NCI-H2196 treated with DMSO at 0.1 percent for 48 hours (cell line): Measurements from ENCODE around the gene MED12L.

Experiments
- DNase-seq: peaks from one replicate; lab custom pipeline; 2025; ENCODE audit not compliant: unreplicated experiment; lab: John Stamatoyannopoulos, UW

Gene MED12L

DNA sequence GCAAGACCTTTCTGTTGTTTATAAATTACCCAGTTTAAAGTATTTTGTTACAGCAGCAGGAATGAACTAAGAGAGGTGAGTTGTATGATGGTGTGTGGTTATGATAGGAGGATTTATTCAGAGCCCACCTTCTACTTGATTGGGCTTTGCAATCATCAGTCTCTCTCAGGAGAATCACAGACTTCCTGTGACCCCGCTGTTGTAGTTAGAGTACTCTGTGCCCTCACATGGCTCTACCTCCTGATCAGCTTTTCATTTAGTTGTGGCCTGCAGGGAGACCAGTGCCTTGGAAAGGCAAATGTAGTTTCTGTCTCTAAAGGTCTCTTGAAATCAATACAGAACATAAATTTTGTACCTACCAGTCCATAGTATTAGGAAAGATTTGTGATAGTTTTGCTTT lies 200.5 kb downstream of the MED12L start:
- no peak for DNase-seq

DNA sequence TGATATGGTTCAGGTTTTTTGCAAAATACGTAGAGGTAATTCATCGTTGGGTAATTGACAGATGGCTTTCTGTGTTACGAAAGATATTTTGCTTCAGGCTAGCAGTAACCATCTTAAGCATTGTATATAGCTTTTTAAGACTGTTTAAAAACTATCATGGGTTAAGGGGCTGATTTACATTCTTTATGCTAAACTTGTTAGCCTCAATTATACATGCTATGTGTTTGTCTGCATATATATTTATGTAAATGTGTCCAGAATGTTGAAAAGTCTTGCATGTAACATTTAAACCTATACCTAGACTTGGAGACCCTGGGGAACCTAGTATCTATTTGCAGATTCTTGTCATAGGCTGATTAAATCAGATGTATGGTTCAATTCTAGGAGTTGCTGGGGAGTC lies 204.0 kb downstream of the MED12L start:
- DNase-seq = no peak

DNA sequence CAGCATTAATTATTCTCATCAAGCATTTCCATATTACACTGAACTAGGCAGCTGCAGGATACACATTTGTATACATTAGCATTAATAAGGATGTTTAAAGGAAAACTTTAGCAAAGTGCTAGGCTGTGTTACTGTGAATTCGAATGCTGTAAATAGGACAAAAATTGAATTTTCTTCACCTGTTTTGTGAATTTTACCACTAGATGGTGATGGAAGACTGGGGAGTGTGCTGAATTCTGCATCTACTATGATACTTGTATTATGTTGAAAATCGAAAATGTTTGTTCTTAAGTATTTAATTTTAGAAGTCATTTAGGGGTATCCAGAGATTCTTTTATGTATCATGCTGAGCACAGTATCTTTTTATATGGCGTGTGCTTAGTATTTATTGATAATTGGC lies 205.2 kb downstream of the MED12L start:
- DNase-seq = no peak

DNA sequence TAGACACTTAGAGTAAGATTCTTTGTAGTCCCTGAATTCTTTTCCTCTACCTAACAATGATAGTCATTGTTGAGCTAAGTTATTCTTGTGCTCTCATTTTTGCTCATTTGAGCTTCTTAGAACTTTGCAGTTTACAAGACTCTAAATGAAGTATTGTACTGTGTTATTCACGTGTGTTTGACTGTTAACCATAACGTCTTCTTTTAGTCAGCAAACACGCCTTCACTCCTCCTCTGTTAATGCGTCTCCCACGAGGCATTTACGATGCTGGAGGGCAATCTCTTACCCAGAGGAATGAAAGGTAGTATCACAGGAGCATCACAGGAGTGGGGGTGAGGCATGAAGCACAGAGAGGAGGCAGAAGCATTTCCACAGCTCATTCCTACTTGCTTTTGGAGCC lies 207.7 kb downstream of the MED12L start:
- no peak for DNase-seq

GRCh38 chr3:151296226-151296625 lies 210.8 kb downstream of the MED12L start:
- no peak for DNase-seq

- no peak for DNase-seq
Measured at GRCh38 chr3:151297429-151297828, 212.0 kb downstream of the MED12L start.

DNA sequence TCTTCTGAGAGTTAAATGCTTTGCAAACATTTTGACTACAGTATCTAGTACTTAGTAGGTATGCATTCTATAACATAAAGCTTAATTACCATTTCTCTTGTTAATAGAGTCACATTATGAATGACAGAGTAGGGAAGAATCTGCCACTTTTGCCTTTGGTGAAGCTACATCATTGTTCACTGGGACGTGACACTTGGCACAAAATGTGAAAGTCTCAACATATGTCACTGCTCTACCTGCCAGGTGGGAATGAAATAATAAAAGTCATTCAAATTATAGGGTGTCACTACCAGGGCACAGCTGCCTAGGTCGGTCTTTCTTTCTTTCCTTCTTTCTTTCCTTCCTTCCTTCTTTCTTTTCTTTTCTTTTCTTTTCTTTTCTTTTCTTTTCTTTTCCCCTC lies 213.5 kb downstream of the MED12L start:
- no peak for DNase-seq

GRCh38 chr3:151300539-151300938 lies 215.1 kb downstream of the MED12L start:
- no peak for DNase-seq

- no peak for DNase-seq
Measured at GRCh38 chr3:151301787-151302186, 216.3 kb downstream of the MED12L start.

- DNase-seq = no peak
Measured at GRCh38 chr3:151303751-151304150, 218.3 kb downstream of the MED12L start.

DNA sequence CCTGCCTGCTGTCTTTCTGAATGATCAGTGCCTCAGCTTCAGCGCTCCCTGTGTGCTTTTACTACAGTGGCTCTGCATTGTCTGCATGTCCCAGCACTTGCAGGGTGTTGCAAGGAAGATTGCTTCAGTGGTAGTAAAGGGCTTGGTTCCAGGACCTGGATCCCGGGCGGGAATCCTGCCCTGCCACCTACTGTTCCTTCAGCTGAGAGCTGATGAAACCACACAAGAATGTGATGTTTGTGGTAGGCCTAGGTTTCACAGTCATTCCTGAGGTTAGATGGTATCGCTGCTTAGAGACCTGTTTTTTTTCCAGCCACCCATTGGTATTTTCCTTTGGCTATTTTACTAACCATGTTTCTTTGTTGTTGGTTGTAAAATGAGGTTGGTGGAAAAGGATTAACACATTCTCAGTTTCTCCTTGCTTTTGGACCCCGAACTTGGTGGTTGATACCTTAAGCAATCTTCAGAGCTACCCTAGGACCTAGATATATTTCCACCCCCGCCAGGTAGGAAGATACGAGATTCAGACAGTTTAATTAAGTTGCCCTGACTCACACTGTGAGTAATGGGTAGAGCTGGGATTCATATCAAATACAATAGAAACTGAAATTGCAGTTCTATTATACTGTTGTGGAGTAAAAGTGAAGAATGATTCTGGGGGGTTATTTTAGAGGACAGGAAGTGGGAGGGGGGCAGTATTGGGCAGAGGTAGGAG lies 219.8 kb downstream of the MED12L start:
- peak; percentile 18 for DNase-seq

DNA sequence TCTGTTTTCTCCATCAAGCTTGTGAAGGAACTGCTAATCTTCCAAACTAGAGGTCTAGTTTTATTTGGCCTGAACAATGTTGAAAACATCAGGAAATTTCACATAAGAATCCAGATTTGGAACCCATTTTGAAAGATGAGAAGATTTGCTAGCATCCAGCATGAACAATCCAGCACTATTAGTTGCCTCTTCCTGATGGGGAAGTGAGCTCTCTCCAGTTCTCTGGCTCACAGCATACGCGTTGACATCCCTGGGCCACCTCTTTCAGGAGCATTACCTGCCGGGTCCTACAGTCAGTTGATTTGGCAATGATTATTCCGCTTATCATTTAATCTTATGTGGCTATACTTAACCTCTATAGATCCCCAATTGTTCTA lies 220.3 kb downstream of the MED12L start:
- no peak for DNase-seq

- no peak for DNase-seq
Measured at GRCh38 chr3:151306168-151306810, 220.8 kb downstream of the MED12L start.

DNA sequence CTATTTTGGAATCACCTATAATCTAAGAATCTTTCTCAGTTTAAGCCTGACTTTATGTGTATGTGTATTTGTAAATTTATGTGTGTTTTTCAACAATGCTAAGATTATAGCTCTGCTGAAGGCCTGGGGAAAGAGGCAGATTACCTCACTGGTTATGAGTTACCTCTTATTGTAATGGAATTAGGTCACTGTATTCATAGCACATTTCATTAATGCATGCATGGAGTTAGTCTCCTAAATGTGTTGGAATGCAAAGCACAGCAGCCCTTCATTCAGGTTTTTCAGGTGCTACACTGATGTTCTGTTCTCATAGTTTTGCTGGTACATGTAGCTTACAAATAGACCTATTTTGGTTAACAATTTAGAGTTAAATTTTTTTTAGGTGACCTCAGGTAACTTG lies 221.7 kb downstream of the MED12L start:
- DNase-seq = no peak

DNA sequence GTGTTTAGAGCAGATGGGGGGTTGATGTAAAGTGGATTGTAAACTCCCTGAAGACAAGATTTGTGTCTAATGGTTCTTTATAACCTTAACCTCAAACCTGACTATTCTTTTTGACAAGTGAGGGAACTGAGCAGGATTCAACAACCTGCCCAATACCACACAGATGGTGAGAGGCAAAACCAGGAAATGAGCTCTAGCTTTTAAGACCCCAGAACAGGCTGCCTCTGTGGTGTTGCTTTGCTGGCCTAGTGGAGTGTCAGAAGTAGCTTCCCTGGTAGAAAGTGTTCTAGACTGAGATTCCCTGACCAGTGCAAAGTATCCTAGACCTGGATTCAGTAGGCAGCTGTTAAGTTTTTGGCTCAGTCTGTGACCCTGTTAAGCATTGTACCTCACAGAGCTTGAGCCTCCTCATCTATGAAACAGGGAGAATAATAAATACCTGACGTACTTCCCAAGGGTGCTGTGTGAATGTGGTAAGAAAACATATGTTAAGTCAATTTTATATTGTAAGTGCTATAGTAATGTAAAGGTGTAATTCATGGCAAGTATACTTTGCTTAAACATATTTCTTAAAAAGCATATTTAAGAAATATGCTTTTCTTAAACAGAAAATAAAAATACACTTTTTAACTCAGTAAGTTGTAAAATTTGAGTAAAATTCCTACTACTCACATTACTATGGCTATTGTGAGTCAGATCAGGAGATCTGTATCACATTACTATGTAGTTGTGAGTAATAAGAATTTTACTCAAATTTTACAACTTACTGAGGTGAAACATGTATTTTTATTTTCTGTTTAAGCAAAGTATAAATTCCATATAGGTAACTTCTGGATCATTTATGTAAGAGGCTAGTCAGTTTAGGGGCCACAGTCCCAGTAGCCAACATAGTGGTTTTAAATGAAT lies 222.4 kb downstream of the MED12L start:
- no peak for DNase-seq

GRCh38 chr3:151309566-151309965 lies 224.1 kb downstream of the MED12L start:
- no peak for DNase-seq

- DNase-seq = no peak
Measured at GRCh38 chr3:151312972-151313371, 227.5 kb downstream of the MED12L start.

GRCh38 chr3:151314137-151314536 lies 228.7 kb downstream of the MED12L start:
- DNase-seq = no peak

DNA sequence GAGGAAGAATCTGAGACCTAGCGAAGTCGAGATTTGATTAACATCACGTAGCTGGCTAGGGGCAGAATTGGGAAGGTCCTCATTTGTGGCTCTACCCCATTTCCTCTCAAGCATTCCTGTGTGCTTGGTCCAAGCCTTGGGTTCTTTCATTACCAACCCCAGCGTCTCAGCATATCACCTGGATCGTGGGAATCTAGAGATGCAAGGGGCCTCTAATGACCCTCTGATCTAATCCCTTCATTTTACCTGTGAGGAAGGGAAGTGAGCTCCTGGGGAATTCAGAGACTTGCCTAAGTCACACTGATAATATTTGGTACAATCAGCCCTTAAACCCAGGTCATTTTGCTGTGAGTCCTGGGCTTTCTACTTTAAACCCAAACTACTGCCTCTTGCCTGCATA lies 229.1 kb downstream of the MED12L start:
- no peak for DNase-seq

- no peak for DNase-seq
Measured at GRCh38 chr3:151315136-151315535, 229.7 kb downstream of the MED12L start.

- no peak for DNase-seq
Measured at GRCh38 chr3:151315846-151316245, 230.4 kb downstream of the MED12L start.
